OCI-M1 (cell line): Measurements from ENCODE around the gene TRIM73.
"Not testable (repeated sequence)": the region's sequence is repeated elsewhere in the genome, so short reads cannot be mapped to it uniquely, and the experiment has no call there.

Experiments
- DNase-seq: peaks from one replicate; lab custom pipeline; 2025; lab: John Stamatoyannopoulos, UW

Gene TRIM73

GRCh38 chr7:75395329-75395728 lies at the start of gene TRIM73:
TSS of gene TRIM73 (plus strand) at chr7:75395629. CDS start at chr7:75398934, 3,305 bp downstream.
- DNase-seq, result not testable (repeated sequence)

- not testable (repeated sequence) for DNase-seq
Observed at GRCh38 chr7:75358671-75359541, 36.5 kb upstream of the TRIM73 start.

GRCh38 chr7:75359542-75359848 lies 35.9 kb upstream of the TRIM73 start:
- not testable (repeated sequence) for DNase-seq

GRCh38 chr7:75364079-75364478 lies 31.4 kb upstream of the TRIM73 start:
- DNase-seq, result not testable (repeated sequence)

GRCh38 chr7:75366643-75367042 lies 28.8 kb upstream of the TRIM73 start:
- DNase-seq, result not testable (repeated sequence)

- not testable (repeated sequence) for DNase-seq
Observed at GRCh38 chr7:75367313-75367712, 28.1 kb upstream of the TRIM73 start.

- not testable (repeated sequence) for DNase-seq
Observed at GRCh38 chr7:75374144-75374518, 21.3 kb upstream of the TRIM73 start.

GRCh38 chr7:75374519-75375317 lies 20.7 kb upstream of the TRIM73 start:
- not testable (repeated sequence) for DNase-seq

GRCh38 chr7:75393194-75393593 lies 2.2 kb upstream of the TRIM73 start:
- DNase-seq, result not testable (repeated sequence)

- DNase-seq, result not testable (repeated sequence)
Observed at GRCh38 chr7:75397865-75398264, 2.4 kb downstream of the TRIM73 start.

GRCh38 chr7:75398771-75399700 lies 3.6 kb downstream of the TRIM73 start:
- DNase-seq, result not testable (repeated sequence)

- DNase-seq, result not testable (repeated sequence)
Observed at GRCh38 chr7:75400575-75400974, 5.1 kb downstream of the TRIM73 start.

GRCh38 chr7:75403455-75404443 lies 8.3 kb downstream of the TRIM73 start:
- DNase-seq, result not testable (repeated sequence)

- DNase-seq, result not testable (repeated sequence)
Observed at GRCh38 chr7:75404663-75405062, 9.2 kb downstream of the TRIM73 start.

- DNase-seq, result not testable (repeated sequence)
Observed at GRCh38 chr7:75409880-75410822, 14.7 kb downstream of the TRIM73 start.

GRCh38 chr7:75410823-75411173 lies 15.4 kb downstream of the TRIM73 start:
- not testable (repeated sequence) for DNase-seq

- not testable (repeated sequence) for DNase-seq
Observed at GRCh38 chr7:75414204-75414603, 18.8 kb downstream of the TRIM73 start.

GRCh38 chr7:75414708-75415427 lies 19.4 kb downstream of the TRIM73 start:
- DNase-seq, result not testable (repeated sequence)

- DNase-seq, result not testable (repeated sequence)
Observed at GRCh38 chr7:75415428-75415817, 20.0 kb downstream of the TRIM73 start.
